ENCODE data around the gene FAM53A. TPM values are rescaled to one million over a fixed set of nuclear protein-coding genes. Genes with fewer than 3 reads are reported as not detected.
A peak's percentile ranks its signal among the peaks of the same experiment; 100 is the strongest.

The FAM53A gene
- total and polyA plus RNA-seq, 10 donors: 0.60 to 4.3 (median 1.9) TPM

DNA sequence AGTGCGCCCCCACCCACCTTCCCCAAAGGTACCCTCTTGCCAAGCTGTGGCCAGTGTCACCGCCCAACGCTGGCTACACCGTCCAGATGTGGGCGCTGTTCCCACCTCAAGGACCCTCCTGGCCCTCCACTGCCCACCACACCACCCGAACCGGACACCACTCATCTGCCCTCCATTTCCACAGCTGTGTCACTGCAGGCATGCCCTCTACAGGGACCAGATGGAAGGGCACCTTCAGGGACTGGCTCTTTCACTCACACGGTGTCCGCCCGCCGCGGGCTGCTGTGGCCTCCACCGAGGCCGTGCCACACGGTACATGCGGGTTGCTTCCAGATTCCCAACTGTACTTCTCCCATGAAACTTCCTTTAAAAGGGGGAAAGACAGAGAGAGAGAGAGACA is 87.7 kb downstream of the FAM53A start:
- peak; percentile 41 for DNase-seq
- Histone ChIP-seq H3K27ac (no peak overlapping the region), H3K9me3 (peaks cover 0 to 22% (median 9%) of the 10 kb centered on the region in 8 donors), H3K36me3 (no peaks in the 10 kb centered on the region), H3K4me3 (no peak overlapping the region), H3K4me1 (no peaks in the 10 kb centered on the region), H3K27me3 (replicated peaks in 1 of 7) (peaks cover 0 to 84% (median 6%) of the 10 kb centered on the region in 7 donors)
- WGBS, 5 donors: 87 to 93% (median 90%) methylated on average over 16 of the region's 16 CpGs
- TF ChIP-seq POLR2A (IDR thresholded peaks at IDR 0.05): no peak
- intact Hi-C loops (cut with DNase I; ENCODE audit: low total_unique reads): no loop called here

DNA sequence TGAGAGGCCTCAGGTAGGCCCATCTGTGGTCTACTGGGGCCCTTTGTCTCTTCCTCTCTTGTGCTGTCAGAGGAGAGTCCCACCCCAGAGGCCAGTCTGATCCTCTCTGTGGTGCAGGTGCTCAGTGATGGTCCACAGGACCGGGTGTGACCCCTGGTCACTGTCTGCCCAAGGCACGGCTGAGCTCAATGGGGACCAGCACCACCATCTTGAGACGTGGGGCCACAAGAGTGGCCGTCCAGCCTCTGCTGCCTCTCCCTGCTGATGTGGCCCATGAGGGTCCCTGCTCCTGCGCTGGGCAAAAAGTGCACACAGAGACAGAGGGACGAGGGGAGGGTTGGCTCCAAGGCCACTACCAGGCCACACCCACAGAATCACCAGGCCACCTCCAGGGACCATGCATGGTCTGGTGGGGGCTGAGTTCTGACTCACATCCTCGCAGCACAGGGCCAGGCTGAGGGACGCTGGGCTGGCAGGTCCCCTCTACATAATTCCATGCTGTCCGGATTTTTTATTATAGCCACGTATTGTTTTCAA is 88.3 kb downstream of the FAM53A start:
- H3K9me3 ChIP-seq: peaks cover 0 to 27% (median 15%) of the 10 kb centered on the region in 8 donors
- TF ChIP-seq, protein P1, sequence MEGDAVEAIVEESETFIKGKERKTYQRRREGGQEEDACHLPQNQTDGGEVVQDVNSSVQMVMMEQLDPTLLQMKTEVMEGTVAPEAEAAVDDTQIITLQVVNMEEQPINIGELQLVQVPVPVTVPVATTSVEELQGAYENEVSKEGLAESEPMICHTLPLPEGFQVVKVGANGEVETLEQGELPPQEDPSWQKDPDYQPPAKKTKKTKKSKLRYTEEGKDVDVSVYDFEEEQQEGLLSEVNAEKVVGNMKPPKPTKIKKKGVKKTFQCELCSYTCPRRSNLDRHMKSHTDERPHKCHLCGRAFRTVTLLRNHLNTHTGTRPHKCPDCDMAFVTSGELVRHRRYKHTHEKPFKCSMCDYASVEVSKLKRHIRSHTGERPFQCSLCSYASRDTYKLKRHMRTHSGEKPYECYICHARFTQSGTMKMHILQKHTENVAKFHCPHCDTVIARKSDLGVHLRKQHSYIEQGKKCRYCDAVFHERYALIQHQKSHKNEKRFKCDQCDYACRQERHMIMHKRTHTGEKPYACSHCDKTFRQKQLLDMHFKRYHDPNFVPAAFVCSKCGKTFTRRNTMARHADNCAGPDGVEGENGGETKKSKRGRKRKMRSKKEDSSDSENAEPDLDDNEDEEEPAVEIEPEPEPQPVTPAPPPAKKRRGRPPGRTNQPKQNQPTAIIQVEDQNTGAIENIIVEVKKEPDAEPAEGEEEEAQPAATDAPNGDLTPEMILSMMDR (IDR thresholded peaks at IDR 0.05 in 8 of 11, conservative IDR thresholded peaks at IDR 0.05 in 3 of 11): no peak
- TF ChIP-seq POLR2A (IDR thresholded peaks at IDR 0.05): no peak
- no peak for TF ChIP-seq POLR2AphosphoS5 (IDR thresholded peaks at IDR 0.05)
- intact Hi-C loops (cut with DNase I; ENCODE audit: low total_unique reads): no loop called here
- no peaks in the 10 kb centered on the region for H3K4me1 ChIP-seq
- peak; percentile 46 for DNase-seq
- H3K36me3 ChIP-seq: no peaks in the 10 kb centered on the region
- peaks cover 0 to 79% (median 6%) of the 10 kb centered on the region in 7 donors for H3K27me3 ChIP-seq (replicated peaks in 1 of 7)
- 86 to 95% (median 90%) methylated on average over 4 to 10 of the region's 10 CpGs for WGBS, 5 donors
- no peak overlapping the region for H3K4me3 ChIP-seq
- no peak overlapping the region for H3K27ac ChIP-seq

DNA sequence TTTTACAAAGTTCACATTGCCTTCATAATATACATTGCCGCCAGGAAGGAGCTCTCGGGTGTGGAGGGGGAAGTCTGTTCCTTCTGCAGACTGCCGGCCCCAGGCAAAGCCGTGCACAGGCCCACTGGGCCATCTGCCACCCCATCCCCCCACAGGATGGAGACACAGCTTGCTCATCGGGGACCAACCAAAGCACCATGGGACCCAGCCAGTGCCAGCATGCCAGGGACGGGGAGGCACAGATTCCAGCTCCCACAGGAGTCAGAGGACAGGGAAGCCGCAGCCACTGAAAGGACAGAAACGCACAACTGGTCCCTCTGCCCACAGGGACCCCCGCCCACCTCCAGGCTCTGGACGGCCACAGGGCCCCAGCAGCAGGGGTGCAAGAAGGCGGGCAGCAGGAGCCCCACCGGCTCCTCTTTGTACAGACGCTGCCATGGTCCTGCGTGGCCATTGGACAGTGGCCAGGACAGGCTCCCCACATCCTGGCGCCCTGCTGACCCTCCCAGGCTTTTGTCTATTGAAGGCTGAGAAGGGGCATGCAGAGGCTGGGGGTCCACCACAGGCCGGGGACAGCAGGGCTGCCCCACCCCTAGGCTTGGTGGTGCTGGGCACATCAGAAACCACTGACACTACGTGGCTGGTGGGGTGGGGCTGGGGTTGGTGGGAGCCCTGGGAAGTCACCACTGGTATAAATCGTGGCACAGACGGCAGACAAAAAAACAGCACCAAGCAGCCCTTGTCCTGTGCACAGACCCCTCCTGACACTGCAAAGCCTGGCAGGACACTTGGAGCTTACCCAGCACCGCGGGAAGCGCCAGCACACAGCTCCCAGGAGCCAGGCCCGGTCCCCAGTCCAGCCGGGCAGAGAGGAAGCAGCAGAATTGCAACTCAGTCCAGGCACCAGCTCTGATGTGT is 89.0 kb downstream of the FAM53A start:
- Histone ChIP-seq H3K9me3 (peaks cover 0 to 34% (median 21%) of the 10 kb centered on the region in 8 donors), H3K4me3 (no peak overlapping the region), H3K4me1 (no peaks in the 10 kb centered on the region), H3K36me3 (no peaks in the 10 kb centered on the region), H3K27me3 (replicated peaks in 1 of 7) (peaks cover 0 to 71% (median 6%) of the 10 kb centered on the region in 7 donors), H3K27ac (no peak overlapping the region)
- peak; percentile 51 for DNase-seq
- TF ChIP-seq, protein P1 (IDR thresholded peaks at IDR 0.05 in 8 of 11, conservative IDR thresholded peaks at IDR 0.05 in 3 of 11): no peak
- TF ChIP-seq POLR2AphosphoS5 (IDR thresholded peaks at IDR 0.05): no peak
- TF ChIP-seq POLR2A (IDR thresholded peaks at IDR 0.05): no peak
- intact Hi-C loops (cut with DNase I; ENCODE audit: low total_unique reads): no loop called here
- 66 to 85% (median 73%) methylated on average over 15 to 24 of the region's 24 CpGs for WGBS, 5 donors

DNA sequence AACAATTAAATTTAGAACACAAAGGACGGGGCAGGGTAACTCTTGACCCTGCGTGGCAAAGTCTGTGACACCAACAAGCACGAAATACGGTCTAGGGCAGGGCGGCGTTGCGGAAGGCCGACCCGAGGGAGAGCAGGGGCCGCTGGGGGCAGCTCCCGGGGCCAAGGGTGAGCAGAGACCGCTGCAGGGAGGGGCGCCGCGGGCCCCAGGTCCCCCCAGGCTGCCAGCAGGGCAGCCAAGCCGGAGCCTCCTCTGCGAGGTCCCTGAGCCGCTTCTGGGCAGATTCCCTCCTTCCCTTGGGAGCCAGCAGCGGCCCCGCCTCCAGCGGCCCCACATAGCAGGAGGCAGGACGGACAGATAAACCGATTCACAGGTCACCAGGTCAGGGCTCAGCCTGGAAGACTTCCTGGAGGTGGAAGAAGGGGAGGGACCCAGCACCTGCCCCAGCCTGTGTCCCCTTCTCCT is 90.2 kb downstream of the FAM53A start:
- peaks cover 0 to 59% (median 6%) of the 10 kb centered on the region in 7 donors for H3K27me3 ChIP-seq (replicated peaks in 1 of 7)
- 59 to 85% (median 73%) methylated on average over 22 to 23 of the region's 23 CpGs for WGBS, 5 donors
- DNase-seq: peak; percentile 37
- no peak overlapping the region for H3K4me3 ChIP-seq
- intact Hi-C loops (cut with DNase I; ENCODE audit: low total_unique reads): no loop called here
- no peaks in the 10 kb centered on the region for H3K4me1 ChIP-seq
- TF ChIP-seq POLR2A (IDR thresholded peaks at IDR 0.05) (no peak), POLR2AphosphoS5 (IDR thresholded peaks at IDR 0.05) (no peak)
- TF ChIP-seq, protein P1 (IDR thresholded peaks at IDR 0.05 in 8 of 11, conservative IDR thresholded peaks at IDR 0.05 in 3 of 11): no peak
- H3K9me3 ChIP-seq: peaks cover 0 to 47% (median 33%) of the 10 kb centered on the region in 8 donors
- no peak overlapping the region for H3K27ac ChIP-seq
- no peaks in the 10 kb centered on the region for H3K36me3 ChIP-seq
